Activated B cell treated with CpG ODN at 0.5 μM for 24 hours (primary cell): ENCODE results near the gene NRG3. TPM values are rescaled to one million over a fixed set of nuclear protein-coding genes. Genes with fewer than 3 reads are reported as not detected.

Experiments used
- ATAC-seq: fragments of 200-7000 bp; cut with Tn5 transposase; one replicate; pipeline ENCODE4 v1.10.0; 2021; ENCODE audit warnings: low read depth, mild to moderate bottlenecking, moderate library complexity
- CTCF ChIA-PET: fragments of 350-600 bp; sonication (Branson Sonifier 250); formaldehyde crosslinking; loops from one replicate; lab custom pipeline; 2021; ENCODE audit warnings: antibody characterized with exemption; lab: Charles Lee
- POLR2A ChIA-PET: fragments of 350-600 bp; sonication (Branson Sonifier 250); formaldehyde crosslinking; loops from one replicate; lab custom pipeline; 2021; ENCODE audit warnings: antibody characterized with exemption; lab: Charles Lee
- DNase-seq: peaks from one replicate; pipeline ENCODE4 v3.0.0; 2022
- H3K27ac Mint-ChIP-seq: one replicate; pipeline ENCODE4 v1.8.0; 2020; ENCODE audit warnings: mixed read lengths
- H3K27me3 Mint-ChIP-seq: one replicate; pipeline ENCODE4 v1.8.0; 2021; ENCODE audit warnings: mixed read lengths
- H3K36me3 Mint-ChIP-seq: one replicate; pipeline ENCODE4 v1.8.0; 2021; ENCODE audit warnings: low read depth, mixed read lengths
- H3K4me1 Mint-ChIP-seq: one replicate; pipeline ENCODE4 v1.8.0; 2021; ENCODE audit warnings: mixed read lengths
- H3K4me3 Mint-ChIP-seq: one replicate; pipeline ENCODE4 v1.8.0; 2020; ENCODE audit warnings: mild to moderate bottlenecking, mixed read lengths
- H3K9me3 Mint-ChIP-seq: one replicate; pipeline ENCODE4 v1.8.0; 2020; ENCODE audit warnings: mixed read lengths
- intact Hi-C: fragments of 100-400 bp; cut with micrococcal nuclease; formaldehyde crosslinking; loops from one replicate; pipeline ENCODE4 v1.15.1; 2024
- total RNA-seq: library from RNA; stranded (reverse); gene quantifications from 2 replicates; pipeline ENCODE4 v1.2.3, GENCODE V29; 2022
- TF ChIP-seq, protein P1 (sequence below): fragments of 200-600 bp; IDR thresholded peaks from one replicate; pipeline ENCODE4 v1.8.0; 2022; ENCODE audit warnings: antibody characterized with exemption, mild to moderate bottlenecking

Gene NRG3
- total RNA-seq, 1 donor from 2014 or later: not detected

DNA sequence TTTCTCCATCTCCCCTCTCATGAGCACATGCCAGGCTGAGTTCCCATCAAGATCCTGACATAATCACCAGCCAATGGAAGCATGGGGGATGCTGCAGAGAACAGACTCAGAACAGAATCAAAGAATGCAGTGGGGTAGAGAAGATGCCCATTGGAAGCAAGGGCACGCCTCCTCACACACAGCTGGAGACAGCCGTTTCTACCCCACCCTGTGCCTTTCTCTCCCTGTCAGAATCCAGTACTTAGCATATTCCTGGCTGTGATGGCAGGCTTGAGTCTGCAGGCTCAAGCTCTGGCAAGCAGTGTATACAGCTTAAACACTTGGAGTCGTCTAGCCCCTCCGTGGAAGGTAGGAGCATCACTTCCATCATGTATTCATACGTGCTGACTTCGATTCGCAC is 867.9 kb downstream of the NRG3 start:
- intact Hi-C loops: no loop called here

DNA sequence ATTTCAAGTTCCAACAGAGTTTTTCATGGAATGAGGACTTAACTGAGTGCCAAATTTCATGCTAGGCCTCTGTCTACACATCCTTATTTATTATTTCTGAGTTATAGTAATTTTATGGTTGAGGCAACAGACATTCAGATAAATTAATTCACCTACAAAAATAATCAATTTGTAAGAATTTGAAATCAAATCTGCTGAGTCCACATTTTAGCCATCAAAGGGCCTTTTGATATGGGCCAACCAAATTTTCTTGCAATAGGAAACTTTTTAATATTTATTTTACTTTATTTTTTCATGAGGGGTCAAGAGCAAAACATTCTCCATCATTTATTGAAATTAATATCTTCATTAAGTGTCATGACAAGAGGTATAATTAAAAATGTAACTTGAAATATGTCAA is 875.5 kb downstream of the NRG3 start:
- POLR2A ChIA-PET: no interaction called here

More for the DNA sequence above, 867.9 kb downstream of the NRG3 start:
- Mint-ChIP-seq H3K4me1 (no peaks in the 10 kb centered on the region), H3K4me3 (no peak overlapping the region), H3K27me3 (no peaks in the 10 kb centered on the region), H3K36me3 (no peaks in the 10 kb centered on the region), H3K9me3 (no peaks in the 10 kb centered on the region), H3K27ac (no peak overlapping the region)
- ChIA-PET CTCF (no interaction called here), POLR2A (no interaction called here)
- TF ChIP-seq, protein P1, sequence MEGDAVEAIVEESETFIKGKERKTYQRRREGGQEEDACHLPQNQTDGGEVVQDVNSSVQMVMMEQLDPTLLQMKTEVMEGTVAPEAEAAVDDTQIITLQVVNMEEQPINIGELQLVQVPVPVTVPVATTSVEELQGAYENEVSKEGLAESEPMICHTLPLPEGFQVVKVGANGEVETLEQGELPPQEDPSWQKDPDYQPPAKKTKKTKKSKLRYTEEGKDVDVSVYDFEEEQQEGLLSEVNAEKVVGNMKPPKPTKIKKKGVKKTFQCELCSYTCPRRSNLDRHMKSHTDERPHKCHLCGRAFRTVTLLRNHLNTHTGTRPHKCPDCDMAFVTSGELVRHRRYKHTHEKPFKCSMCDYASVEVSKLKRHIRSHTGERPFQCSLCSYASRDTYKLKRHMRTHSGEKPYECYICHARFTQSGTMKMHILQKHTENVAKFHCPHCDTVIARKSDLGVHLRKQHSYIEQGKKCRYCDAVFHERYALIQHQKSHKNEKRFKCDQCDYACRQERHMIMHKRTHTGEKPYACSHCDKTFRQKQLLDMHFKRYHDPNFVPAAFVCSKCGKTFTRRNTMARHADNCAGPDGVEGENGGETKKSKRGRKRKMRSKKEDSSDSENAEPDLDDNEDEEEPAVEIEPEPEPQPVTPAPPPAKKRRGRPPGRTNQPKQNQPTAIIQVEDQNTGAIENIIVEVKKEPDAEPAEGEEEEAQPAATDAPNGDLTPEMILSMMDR: no peak
- DNase-seq (no peak), ATAC-seq (no peak)

DNA sequence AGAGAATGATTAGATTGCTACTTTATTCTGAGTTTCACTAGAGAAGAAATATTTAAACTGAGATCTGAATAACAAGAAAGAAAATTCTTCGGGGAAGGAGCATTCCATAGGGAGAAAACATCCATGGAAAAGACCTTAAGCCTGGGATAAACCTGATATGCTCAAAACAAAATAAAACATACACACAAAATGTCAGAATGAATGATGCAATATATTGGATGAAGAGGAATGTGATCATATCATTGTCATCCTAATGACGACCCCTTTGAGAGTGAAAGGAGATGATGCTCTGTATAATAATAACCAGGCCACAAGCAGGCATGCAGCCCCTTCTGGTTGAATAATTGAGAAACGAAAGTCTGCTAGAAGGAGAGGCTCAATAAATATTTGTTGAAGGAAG is 882.4 kb downstream of the NRG3 start:
- H3K4me3 Mint-ChIP-seq: no peak overlapping the region
- TF ChIP-seq, protein P1: no peak
- no peaks in the 10 kb centered on the region for H3K9me3 Mint-ChIP-seq
- H3K4me1 Mint-ChIP-seq: no peaks in the 10 kb centered on the region
- no peak for ATAC-seq
- intact Hi-C loops: no loop called here
- H3K27ac Mint-ChIP-seq: no peak overlapping the region
- DNase-seq: no peak
- ChIA-PET CTCF (no interaction called here), POLR2A (no interaction called here)
- H3K36me3 Mint-ChIP-seq: no peaks in the 10 kb centered on the region
- H3K27me3 Mint-ChIP-seq: no peaks in the 10 kb centered on the region

More for the DNA sequence above, 875.5 kb downstream of the NRG3 start:
- ATAC-seq (no peak), DNase-seq (no peak)
- TF ChIP-seq, protein P1: no peak
- Mint-ChIP-seq H3K4me3 (no peak overlapping the region), H3K9me3 (no peaks in the 10 kb centered on the region), H3K27me3 (no peaks in the 10 kb centered on the region), H3K27ac (no peak overlapping the region), H3K36me3 (no peaks in the 10 kb centered on the region), H3K4me1 (no peaks in the 10 kb centered on the region)
- intact Hi-C loops: no loop called here
- CTCF ChIA-PET: no interaction called here

DNA sequence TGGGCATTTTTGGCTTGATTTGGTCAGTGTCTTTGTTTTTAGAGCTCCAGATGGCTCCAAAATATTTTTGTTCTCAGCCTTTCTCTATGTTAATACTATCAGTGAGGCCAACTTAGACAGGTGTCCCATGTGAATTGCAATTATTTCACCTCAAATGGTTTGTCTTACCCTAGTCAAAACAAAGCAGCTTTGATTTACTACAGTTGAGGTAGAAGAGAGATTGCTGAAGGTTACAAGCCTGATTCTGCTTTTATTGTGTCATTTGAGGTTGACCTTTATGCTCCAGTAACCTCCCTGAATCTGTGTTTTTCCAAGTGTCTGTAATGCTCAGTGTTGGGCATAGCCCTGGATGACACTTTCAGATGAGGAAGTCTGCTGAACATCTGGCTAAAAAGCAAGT is 882.9 kb downstream of the NRG3 start:
- TF ChIP-seq, protein P1: no peak
- POLR2A ChIA-PET: no interaction called here
- no peaks in the 10 kb centered on the region for H3K27me3 Mint-ChIP-seq
- H3K9me3 Mint-ChIP-seq: no peaks in the 10 kb centered on the region
- H3K36me3 Mint-ChIP-seq: no peaks in the 10 kb centered on the region
- CTCF ChIA-PET: no interaction called here
- intact Hi-C loops: no loop called here
- H3K27ac Mint-ChIP-seq: no peak overlapping the region
- no peak overlapping the region for H3K4me3 Mint-ChIP-seq
- DNase-seq: no peak
- no peak for ATAC-seq
- no peaks in the 10 kb centered on the region for H3K4me1 Mint-ChIP-seq

DNA sequence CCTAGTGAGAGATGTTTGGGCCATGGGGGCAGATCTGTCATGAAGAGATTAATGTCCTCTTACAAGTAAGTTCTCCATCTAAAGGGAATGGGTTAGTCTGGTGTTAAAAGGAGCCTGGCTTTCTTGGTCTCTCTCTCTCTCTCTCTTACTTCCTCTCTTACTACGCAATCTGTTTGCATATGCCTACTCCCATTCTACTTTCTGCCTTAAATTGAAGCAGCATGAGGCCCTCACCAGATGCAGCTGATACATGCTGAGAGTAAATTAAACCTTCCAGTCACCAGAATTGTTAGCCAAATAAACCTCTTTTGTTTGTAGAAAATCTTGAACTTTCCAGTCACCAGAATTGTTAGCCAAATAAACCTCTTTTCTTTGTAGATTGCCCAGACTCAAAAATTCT is 884.1 kb downstream of the NRG3 start:
- H3K4me1 Mint-ChIP-seq: no peaks in the 10 kb centered on the region
- H3K27ac Mint-ChIP-seq: no peak overlapping the region
- ChIA-PET CTCF (no interaction called here), POLR2A (no interaction called here)
- no peak overlapping the region for H3K4me3 Mint-ChIP-seq
- H3K36me3 Mint-ChIP-seq: no peaks in the 10 kb centered on the region
- TF ChIP-seq, protein P1: no peak
- no peak for DNase-seq
- no peak for ATAC-seq
- no peaks in the 10 kb centered on the region for H3K27me3 Mint-ChIP-seq
- H3K9me3 Mint-ChIP-seq: no peaks in the 10 kb centered on the region
- intact Hi-C loops: no loop called here
